ENCODE results near the gene RBFOX2. TPM values are rescaled to one million over a fixed set of nuclear protein-coding genes. Genes with fewer than 3 reads are reported as not detected.

The RBFOX2 gene
- total and polyA plus RNA-seq, 2 of the 8 experiments (the other 6 are each of a cell fraction or from before 2014, with no cell fraction given): 121 to 122 TPM

GRCh38 chr22:35781898-35782297 lies 246.7 kb downstream of the RBFOX2 start:
- no peak overlapping the region for H3K23ac ChIP-seq (ENCODE audit: insufficient read length)
- no peak overlapping the region for H3K4me2 ChIP-seq (ENCODE audit: insufficient read depth in 1 of 2, low read depth in 2 of 2, low read length in 2 of 2)
- DNase-seq (ENCODE audit: low read depth in 1 of 2, low spot score in 2 of 2): no peak
- ChIA-PET POLR2A (ENCODE audit: partially characterized antibody) (no interaction called here), CTCF (ENCODE audit: partially characterized antibody) (interaction anchor here (0.8 to 1.3 kb wide), 3 partner anchors 31 to 356 kb away, joined by 3 to 4 read pairs (median 4); no protein-coding TSS in a partner anchor)
- no peak overlapping the region for H2BK15ac ChIP-seq (ENCODE audit: low read length)
- H3K9ac ChIP-seq (replicated peaks in 1 of 4; ENCODE audit: extremely low read depth in 1 of 4, low read depth in 3 of 4, low read length in 3 of 4): no peak overlapping the region
- no peak for TF ChIP-seq SIRT6 (IDR thresholded peaks at IDR 0.05; ENCODE audit: low read length)
- H3K79me2 ChIP-seq (ENCODE audit: control insufficient read depth in 1 of 2, insufficient read depth in 2 of 2, low read length in 2 of 2): peaks cover 0 to 5% of the 10 kb centered on the region in 2 experiments; a peak in 2 of 4 replicates
- H4K8ac ChIP-seq (ENCODE audit: extremely low read depth, insufficient read depth, low read length): no peak overlapping the region
- H3K79me1 ChIP-seq (ENCODE audit: low read depth, low read length): no peaks in the 10 kb centered on the region
- whole genome bisulfite sequencing, 2 experiments (ENCODE audit: extremely low coverage in 1 of 2, insufficient coverage in 1 of 2, insufficient read length in 1 of 2, insufficient replicate concordance in 2 of 2, low coverage in 1 of 2, low lambda C conversion rate in 2 of 2, missing lambda C conversion rate in 1 of 2): 89% methylated on average over 3 of the region's 3 CpGs; no CpG with 5 or more reads in 1 of the 2 experiments
- H4K20me1 ChIP-seq (replicated peaks in 1 of 2; ENCODE audit: control insufficient read depth in 1 of 2, insufficient read depth in 2 of 2, low read length in 2 of 2): peaks cover 3 to 10% of the 10 kb centered on the region in 2 experiments
- no peak overlapping the region for H2AFZ ChIP-seq (ENCODE audit: low read length)
- FAIRE-seq: no peak
- no peak overlapping the region for H2BK12ac ChIP-seq (ENCODE audit: low read depth, low read length)
- H3K23me2 ChIP-seq (ENCODE audit: low read depth, low read length): no peaks in the 10 kb centered on the region
- H2BK120ac ChIP-seq (replicated peaks; ENCODE audit: low read depth, low read length): no peak overlapping the region
- H3K4ac ChIP-seq (replicated peaks; ENCODE audit: insufficient read length, low read depth, low read length): no peak overlapping the region
- no peak overlapping the region for H2BK5ac ChIP-seq (ENCODE audit: low read depth, low read length)
- no peak overlapping the region for H3K4me3 ChIP-seq (ENCODE audit: extremely low read depth in 1 of 4, insufficient read depth in 2 of 4, low read depth in 3 of 4, low read length in 4 of 4)
- H3K14ac ChIP-seq (ENCODE audit: insufficient read length): no peak overlapping the region
- no peak overlapping the region for H3K18ac ChIP-seq (ENCODE audit: extremely low read depth, low read length)
- no peaks in the 10 kb centered on the region for H3K27me3 ChIP-seq (replicated peaks in 1 of 4; ENCODE audit: control insufficient read depth in 3 of 4, extremely low read depth in 1 of 4, insufficient read depth in 3 of 4, low read length in 3 of 4)
- H3K4me1 ChIP-seq (replicated peaks in 1 of 4; ENCODE audit: control insufficient read depth in 3 of 4, insufficient read depth in 4 of 4, low read length in 3 of 4): peaks cover 0 to 4% (median under 1%) of the 10 kb centered on the region in 4 experiments; a peak in 3 of 7 replicates
- no peak overlapping the region for H3K27ac ChIP-seq (ENCODE audit: low read depth, low read length)
- H3K56ac ChIP-seq (replicated peaks; ENCODE audit: insufficient read length, low read depth, low read length): no peak overlapping the region
- H4K91ac ChIP-seq (replicated peaks; ENCODE audit: insufficient read length, low read length): no peak overlapping the region
- H3K36me3 ChIP-seq (ENCODE audit: control insufficient read depth in 2 of 4, insufficient read depth in 4 of 4, low read length in 3 of 4): peaks cover 2 to 11% (median 6%) of the 10 kb centered on the region in 4 experiments
- H4K5ac ChIP-seq (ENCODE audit: insufficient read length, low read depth, low read length): no peak overlapping the region
- H3K9me3 ChIP-seq (ENCODE audit: insufficient read depth in 2 of 2, low read depth in 1 of 2, low read length in 1 of 2): no peaks in the 10 kb centered on the region
- no peak overlapping the region for H2BK20ac ChIP-seq (ENCODE audit: low read length)
- no peak overlapping the region for H2AK5ac ChIP-seq (ENCODE audit: low read depth, low read length)

Measured in H1 (cell line).